Activated gamma-delta T cell treated with anti-CD3 and anti-CD28 coated beads, Interleukin-2, amount 50 U/mL, for 16 hours (primary cell): Measurements from ENCODE around the gene ST8SIA5.

ENCODE experiments used
- DNase-seq: peaks from one replicate; pipeline ENCODE4 v3.0.0-alpha.2; 2020; ENCODE audit warnings: low read depth

The ST8SIA5 gene

DNA sequence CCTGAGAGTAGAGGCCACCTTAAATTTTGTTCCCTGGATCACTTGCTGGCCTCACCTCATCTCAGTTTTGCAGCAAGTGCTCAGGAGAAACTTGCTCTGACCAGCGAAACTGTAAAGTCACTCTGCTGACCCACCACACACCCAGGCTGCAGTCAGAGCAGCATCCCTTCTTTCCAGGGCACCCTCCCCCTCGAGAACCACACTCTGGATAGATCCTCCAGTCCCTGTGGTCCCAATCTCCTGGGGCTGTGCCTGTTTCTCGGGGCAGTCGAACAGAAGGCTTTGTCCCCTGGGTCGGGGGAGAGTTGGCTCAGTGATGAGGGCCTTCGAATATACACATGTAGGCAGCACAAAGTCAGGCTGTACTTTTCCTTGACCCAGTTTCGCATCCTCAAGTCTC, 18.4 kb downstream of the ST8SIA5 start:
- DNase-seq: no peak

DNA sequence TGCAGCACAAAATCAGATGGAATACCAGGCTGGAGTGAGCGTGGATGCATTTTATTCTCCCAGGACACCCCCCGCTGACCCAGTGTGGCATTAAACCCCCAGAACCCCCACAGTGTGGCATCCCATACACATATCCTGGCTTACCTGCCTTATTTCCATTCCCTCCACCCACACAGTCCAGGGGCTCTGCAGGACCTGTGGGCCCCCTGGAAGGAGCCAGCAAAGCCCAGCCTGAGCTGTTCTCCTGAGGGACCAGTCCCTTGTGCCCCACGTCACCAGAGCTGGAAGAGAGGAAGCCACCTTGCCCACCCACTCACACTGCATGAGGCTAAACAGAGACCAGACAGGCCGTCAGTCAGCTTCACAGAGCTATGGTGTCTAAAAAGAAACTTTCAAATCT, 20.1 kb downstream of the ST8SIA5 start:
- DNase-seq: no peak

DNA sequence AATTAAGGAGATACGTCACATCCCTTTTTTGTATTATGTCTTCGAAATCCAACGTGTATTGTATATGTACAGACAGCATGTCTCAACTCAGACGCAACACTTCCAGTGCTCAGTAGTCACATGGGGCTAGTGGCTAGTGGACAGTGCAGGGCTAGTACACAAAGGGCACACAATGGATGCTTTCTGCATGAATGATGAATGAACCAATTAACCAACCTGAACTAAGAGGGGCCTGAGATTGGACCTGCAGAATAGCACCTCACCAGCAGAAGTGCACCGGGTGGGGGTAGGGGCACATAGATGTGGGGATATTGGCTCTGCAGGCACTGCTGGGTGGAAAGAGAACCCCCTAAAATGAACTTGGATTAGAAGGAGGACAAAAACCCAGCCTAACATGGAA, 20.7 kb downstream of the ST8SIA5 start:
- DNase-seq: no peak

DNA sequence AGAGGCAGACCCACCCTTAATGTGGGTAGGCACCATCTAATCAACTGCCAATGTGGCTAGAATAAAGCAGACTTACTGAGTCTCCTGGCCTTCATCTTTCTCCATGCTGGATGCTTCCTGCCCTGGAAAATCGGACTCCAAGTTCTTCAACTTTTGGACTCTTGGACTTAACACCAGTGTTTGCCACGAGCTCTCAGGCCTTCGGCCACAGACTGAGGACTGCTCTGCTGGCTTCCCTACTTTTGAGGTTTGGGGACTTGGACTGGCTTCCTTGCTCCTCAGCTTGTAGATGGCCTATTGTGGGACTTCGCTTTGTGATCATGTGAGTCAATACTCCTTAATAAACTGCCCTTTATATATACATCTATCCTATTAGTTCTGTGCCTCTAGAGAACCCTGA, 21.9 kb downstream of the ST8SIA5 start:
- DNase-seq: no peak

DNA sequence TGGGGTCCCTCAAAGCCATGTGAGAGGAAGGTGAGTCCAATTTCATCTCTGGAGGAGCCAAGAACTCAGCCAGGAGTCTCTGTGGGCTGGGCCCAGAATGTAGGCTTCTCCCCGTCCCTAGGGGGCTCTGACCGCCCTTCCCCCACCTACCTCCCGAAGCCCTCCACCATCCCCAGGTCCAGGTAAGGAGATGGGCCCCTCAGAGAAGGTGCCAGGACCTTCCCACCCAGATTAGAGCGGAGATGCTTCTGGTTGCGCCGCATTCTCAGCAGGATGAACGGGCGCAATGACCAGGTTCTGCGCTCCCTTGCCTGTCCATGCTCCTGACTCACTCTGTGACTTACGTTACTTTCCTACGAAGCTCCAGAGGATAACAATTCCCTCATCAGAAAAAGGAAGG, 23.0 kb downstream of the ST8SIA5 start:
- DNase-seq: no peak

DNA sequence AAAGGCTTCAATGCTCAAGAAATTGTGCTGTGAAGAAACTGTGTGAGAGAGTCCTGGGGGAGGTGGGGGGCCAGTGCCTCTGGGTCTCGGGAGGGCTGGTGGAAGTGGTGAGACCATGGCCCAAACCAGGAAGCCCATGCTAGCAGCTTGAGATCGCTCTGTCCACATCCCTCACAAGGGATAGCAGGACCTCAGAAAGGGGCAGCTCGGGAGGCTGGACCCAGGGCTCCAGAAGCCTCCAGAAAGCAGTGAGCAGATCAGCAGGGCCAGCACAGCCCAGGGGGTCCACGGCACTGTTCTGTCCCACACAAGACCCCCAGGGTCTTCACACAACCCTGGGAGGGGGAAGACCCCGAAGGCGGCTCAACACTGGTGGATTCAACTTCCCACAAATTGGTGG, 24.1 kb downstream of the ST8SIA5 start:
- no peak for DNase-seq

DNA sequence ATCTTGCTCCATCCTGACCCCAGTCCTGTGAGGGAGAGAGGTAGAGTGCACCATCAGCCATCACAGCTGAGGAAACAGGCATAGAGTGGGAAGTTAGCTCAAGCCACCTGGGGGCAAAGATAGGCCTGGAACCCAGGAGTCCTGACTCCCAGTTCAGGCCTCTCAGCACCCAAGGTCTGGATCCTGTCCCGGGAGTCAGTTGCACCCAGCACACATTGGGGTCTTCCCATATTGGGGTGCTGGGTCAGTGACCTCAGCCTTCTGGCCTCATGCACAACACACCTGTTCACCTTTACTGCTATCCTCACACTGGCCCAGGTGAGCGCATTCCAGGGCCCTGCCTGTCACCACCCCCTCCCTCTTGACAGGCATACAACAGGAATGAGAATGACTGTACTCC, 24.7 kb downstream of the ST8SIA5 start:
- no peak for DNase-seq

DNA sequence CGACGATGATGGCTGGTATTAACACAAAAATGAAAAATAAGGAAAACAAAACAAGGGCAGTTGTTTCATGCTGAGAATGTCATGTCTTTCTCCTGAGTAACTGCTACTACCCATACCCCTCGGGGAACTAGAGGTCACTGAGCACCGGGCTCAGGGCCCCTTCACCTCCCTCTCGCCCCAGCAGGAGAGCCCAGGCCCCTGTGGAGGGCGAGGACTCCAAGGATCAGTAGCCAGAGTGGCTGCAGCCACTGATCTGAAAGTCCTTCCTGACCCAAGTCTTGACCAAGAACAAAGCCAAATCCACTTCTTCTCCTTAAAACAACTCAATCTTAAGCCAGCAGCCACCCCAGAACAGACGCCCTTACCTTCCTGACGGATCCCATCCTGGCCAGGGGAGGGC, 25.5 kb downstream of the ST8SIA5 start:
- no peak for DNase-seq

DNA sequence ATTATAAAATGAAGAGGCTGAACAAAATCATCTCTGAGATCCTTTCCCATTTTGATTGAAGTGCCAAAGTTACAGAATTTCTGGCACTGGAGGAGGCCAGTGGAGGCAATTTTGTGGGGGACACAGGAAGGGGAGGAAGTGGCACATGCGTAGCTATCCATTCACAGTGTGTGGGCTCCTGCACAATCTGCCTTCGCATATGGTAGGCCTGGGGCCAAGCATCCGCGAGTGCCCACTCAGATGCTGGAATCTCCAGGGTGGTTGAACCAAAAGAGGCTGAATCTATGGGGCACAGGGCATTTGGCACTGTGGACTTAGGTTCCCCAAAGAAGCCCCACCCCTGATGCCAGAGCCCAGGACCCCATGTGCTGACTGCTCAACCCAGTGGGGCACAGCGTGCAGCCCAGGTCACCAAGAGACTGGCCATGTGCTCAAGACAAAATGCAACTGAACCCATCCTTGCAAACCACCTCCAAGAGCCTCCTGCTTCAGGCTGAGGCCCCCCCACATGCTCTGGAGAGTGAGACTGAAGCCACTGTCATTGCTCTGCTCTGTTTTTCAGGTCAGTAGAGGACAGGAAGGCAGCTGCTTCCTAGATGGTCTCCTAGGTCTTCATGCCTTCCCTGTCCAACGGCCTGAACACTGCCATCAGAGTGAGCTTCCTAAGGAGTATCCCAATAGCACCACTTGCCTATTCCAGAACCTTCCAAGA, 28.5 kb downstream of the ST8SIA5 start:
- no peak for DNase-seq

DNA sequence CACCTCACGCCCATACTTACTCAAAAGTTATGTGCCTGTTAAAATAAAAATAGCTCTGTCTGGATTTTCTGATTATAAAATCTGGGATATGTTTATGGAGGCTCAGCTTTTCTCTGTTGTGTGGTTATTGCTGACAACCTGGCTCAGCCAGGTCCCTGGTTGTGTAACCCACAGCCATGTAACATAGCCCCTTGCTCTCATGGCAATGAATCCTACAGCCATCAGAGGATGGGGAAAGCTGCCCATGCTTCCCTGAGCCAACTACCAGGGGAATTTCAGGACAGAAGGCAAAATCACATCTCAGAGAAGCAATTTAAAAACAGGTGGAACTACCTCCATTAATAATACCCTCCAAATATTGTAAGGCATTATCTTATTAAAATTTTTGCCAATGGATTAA, 29.7 kb downstream of the ST8SIA5 start:
- DNase-seq: no peak

DNA sequence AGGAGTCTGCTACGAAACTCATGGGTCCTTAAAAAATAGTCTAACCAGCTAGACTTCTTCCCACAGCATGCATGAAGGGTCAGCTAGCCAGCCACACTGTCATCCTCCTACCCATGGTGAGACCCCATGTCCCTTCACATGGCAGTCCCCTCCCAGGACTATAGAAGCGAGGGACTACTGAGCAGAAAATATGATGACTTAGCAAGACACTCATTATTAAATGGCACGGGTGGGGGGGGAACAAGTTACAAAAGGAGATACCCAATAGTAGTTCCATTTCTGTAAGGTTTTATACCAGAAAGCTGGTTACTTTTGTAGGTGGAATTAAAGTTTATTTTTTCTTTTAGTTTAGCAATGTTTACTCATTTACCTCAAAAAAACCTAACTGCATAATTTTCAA, 31.5 kb downstream of the ST8SIA5 start:
- DNase-seq: no peak

DNA sequence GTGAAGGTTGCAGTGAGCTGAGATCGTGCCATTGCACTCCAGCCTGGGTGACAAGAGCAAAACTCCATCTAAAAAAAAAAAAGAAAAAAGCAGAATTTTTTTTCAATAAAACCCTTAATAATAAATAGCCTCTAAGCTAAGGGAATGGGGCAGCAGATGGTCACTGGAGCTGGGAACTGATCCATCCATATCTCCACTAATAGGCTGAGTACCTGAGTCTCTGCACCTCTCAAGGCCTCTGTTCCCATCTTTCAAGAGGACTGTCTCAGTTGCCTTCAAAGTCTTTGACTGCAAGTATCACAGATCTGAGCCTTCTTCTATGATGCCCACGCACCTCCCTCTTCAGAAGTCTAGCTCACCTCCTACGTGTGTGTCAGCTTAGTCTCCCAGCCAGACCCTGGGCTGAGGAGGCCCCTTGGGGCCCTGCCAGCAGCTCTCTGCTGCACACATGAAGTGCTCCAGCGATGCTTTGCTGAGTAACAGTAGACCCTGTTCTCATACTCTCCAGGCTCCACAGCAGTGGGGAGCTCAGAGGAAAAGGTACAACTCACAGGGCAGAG, 32.9 kb downstream of the ST8SIA5 start:
- no peak for DNase-seq

DNA sequence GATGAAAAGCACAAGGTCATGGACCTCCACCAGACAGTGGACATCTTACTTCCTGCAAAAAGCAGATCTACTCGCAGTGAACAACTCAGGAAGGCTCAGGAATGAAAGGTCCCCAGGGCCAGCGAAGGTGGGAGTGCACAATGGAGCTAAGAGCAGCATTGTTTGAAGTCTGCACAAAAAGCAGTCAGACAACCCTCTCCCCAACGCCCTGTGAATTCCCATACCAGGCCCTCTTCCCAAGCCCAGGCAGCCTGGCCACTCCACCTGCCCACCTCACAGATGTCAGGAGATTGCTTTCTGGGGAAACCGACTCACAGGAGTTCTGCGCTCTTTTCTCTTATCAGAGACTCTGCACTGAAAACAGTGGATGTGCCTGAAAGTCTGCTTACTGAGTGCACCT, 34.8 kb downstream of the ST8SIA5 start:
- no peak for DNase-seq

DNA sequence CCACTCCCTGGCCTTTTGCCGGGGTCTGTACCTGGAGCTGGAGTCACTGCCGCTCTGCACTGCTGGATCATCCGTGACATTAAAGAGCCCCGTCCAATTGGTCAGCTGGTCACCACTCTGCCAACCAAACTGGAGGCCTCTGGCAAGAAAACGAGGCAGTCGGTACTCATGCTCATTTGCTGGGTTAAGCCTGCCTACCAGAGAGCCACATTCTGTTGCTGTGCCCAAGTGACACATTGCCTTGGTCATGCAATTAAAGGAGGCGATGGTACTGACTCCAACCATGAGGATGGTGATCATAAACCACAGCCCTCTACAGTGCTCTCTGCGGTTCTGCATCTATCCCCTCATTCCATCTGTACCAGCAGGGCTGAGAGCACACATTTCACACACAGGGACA, 35.5 kb downstream of the ST8SIA5 start:
- DNase-seq: no peak

DNA sequence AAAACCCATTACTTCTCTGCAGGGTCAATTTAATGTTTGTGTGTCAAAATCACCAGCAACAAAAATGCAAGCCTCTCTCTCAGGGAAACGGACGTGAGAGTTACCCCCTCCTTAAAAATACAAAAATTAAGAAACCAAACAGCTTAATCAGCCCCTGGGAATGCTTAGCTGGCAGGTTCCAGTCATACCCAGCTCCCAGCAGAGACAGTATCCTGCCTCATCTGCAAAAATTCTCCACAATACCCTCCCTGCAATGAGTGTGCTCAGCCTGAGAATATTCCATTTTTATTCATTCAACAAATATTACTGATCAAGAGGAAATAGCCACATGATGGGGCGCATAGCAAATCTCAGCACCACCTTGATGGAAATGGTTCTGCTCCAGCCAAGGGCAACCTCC, 36.3 kb downstream of the ST8SIA5 start:
- no peak for DNase-seq

DNA sequence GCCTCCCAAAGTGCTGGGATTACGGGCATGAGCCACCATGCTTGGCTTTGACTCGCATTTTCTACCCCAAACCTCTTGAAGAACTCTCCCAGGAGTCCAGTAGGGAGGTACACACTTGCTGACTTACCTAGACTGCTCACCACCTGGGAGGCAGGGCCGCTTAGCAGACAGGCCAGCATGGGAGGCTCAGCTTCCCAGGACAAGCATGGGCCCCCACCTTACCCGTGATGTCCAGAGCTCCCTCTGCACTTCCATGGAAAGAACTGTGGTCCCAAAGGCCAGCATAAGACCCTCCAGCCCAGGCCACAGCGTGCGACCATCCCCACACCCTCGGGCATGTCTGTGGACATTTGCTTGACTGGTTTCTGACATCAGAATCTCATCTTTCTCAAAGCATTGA, 36.8 kb downstream of the ST8SIA5 start:
- no peak for DNase-seq

DNA sequence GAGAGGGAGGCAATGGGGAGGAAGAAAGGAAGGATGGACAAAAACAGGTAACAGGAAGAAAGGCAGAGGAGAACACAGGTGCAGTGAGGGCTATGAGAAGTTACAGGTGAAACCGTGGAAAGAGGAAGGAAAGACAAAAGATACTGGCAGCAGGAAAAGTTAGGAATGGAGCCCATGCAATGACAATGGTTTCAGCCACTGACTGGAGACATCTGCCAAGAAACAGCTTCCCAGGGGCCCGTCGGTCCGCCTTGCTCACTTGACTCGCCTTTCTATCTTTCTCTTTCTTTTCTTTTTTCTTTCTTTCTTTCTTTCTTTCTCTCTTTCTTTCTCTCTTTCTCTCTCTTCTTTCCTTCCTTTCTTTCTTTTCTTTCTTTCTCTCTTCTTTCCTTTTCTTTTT, 37.5 kb downstream of the ST8SIA5 start:
- DNase-seq: no peak

DNA sequence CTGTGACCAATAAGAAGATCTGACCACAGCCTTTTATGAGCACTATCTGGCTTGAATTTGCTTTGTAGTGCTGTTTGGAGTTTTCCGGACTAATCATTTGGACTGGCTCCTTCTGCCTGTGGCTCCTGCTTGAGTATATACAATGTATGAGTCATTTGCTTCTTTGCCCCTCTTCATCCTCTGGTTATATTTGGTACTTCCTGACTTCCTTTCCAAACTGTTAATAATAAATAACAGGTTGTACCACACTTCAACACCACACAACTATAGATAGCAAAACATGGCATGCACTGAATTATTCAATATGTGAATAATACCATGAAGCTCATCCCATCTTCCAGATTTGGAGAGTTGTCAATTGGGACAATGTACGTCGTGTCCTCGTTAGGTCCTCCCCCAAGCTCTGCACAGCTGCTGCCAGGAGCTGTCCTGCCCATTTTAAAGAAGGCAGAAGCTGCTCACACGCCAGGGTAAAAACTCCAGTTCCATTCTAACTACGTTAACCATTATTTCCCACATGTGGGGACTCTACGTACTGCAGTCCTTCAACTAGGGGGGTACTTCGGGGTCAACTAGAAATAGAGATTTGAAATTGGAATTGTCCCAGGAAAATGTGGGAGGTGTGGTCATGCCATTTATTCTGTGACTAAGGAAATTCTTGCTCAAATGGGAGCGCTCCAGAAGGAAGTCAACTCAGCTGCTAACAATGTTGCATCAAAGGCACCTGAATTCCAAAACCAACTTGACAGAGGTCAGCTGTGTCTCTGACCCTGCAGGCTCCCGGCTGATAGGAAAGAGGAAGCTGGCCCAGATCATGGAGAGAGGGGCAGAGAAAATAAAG, 38.1 kb downstream of the ST8SIA5 start:
- no peak for DNase-seq

DNA sequence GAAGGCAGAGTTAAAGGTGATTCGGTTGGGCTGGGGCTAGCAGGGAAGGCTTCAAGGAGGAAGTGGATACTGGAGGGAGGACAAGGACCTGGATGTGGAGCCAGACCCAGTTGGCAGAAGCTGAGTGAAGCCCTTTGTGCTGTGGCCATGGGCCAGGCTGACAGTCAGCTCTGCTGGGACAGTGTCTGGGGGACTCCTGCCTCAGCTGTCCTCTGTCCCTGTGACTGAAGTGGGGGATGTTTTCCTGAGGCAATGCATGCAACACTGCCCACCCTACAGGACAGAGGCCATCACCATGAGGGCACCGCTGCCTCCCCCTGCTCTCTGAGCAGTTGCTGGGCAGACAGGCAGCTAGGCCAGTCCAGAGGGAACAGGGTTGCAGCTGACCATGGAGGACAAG, 40.0 kb downstream of the ST8SIA5 start:
- DNase-seq: no peak

DNA sequence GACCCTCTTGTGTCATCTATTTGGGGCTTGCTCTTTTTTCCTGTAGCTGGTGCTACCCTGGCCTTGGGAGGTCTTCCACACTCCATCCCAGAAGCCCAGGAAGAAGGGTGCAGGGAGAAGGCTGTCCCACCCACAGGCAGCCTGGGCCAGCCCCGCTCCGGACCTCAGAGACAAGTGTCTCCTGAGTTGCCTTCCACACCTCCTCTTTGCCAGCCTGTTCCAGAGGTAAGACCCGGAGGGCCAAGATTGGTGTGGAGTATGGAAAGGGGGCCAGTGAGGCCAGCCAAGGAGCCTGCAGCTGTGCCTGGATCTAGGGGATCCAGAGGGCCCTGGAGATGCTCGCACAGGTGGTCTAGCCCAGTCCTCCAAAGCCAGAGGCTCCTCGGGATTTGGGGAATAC, 40.5 kb downstream of the ST8SIA5 start:
- DNase-seq: no peak

DNA sequence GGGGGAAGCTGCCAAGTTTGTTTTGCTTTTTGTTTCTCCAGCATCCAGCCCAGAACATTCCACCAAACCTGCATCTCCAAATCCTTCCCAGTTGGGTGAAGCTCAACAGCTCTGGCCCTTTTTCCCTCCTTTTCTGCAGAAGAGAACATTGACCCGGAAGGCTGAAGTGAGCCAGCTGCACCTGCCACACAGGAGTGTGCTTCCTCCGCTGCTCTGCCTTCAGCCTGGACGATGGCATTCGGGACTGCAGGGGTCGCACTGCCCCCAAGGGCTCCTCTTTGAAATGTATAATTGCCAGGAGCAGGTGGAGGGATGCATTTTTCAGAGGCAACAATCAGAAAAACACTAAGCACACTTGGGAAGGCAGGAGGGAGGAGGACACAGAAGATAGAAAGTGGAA, 41.8 kb downstream of the ST8SIA5 start:
- no peak for DNase-seq

DNA sequence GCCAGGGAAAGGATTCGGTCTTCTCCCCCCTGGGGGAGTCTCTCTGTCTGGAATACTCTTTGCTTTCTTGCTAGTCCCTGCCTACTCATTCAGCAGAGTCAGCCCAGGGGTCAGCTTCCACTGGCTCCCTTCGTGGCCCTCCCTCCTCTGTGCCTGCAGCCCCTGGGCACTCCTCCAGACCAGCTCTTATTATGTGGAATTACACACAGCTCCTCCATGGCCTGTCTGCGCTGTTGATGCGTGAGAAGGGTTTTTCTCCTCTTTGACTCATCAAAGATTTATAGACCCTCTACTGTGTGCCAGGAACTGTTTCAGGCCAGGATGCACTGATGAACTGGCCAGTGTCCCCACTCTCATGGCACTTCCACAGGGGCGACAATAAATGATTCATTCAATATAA, 44.4 kb downstream of the ST8SIA5 start:
- DNase-seq: no peak

DNA sequence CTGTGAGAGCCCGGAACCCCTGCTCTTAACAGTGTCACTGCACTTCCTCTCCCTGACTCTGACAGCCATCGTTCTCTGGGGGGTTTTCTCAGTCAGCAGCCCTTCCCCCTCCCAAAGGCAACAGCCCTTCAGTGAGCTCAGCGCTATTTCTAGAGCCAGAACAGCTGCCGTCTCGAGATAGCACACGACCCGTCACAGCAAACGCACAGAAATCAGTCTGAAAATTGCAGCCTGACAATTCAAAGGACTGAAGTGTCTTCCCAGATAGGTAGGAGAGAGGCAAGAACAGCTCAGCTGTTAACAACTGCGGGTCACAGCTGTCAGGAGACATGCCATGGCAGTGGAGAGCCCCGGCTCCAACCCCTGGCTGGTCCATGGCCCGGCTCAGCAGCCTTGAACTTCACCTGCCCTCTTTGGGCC, 45.4 kb downstream of the ST8SIA5 start:
- DNase-seq: no peak

DNA sequence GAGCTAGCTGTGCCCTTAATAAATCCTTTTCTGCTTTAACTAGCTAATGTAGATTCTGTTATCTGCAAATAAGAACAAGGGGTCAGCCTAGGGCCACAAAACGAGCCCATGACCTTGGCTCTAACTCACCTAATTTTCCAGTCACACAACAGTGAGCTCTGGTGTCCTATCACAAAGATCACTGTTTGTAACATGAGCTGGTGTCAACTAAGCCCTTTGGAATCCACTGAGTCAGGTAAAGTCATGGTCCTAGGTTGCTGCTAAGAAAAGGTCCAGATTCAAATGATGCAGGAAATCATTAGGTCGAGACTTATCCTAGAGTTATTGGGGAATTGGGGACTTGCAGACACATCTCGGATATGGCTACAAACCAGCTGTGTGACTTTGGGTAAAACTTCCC, 49.9 kb downstream of the ST8SIA5 start:
- DNase-seq: no peak
